ENCODE measurements around the gene HIP1.
"Not testable (repeated sequence)": the region's sequence is repeated elsewhere in the genome, so short reads cannot be mapped to it uniquely, and the experiment has no call there.

The HIP1 gene

GRCh38 chr7:75644589-75644988 is 94.2 kb downstream of the HIP1 start:
- no peak for DNase-seq (ENCODE audit: low read depth in 3 of 3)

GRCh38 chr7:75642810-75643486 is 95.8 kb downstream of the HIP1 start:
- peak; percentile 43 to 56 (median 46) for DNase-seq (ENCODE audit: low read depth in 3 of 3)

GRCh38 chr7:75640201-75640600 is 98.5 kb downstream of the HIP1 start:
- DNase-seq (ENCODE audit: low read depth in 3 of 3): no peak

- DNase-seq (ENCODE audit: low read depth in 3 of 3): no peak
Observed at GRCh38 chr7:75639886-75640190, 98.9 kb downstream of the HIP1 start.

- peak in 1 of 3 donors; percentile 11 for DNase-seq (ENCODE audit: low read depth in 3 of 3)
Observed at GRCh38 chr7:75639071-75639885, 99.5 kb downstream of the HIP1 start.

- peak in 1 of 3 donors; percentile 6 for DNase-seq (ENCODE audit: low read depth in 3 of 3)
Observed at GRCh38 chr7:75638594-75639070, 100.1 kb downstream of the HIP1 start.

- no peak for DNase-seq (ENCODE audit: low read depth in 3 of 3)
Observed at GRCh38 chr7:75637854-75638593, 100.7 kb downstream of the HIP1 start.

GRCh38 chr7:75635036-75635435 is 103.7 kb downstream of the HIP1 start:
- no peak for DNase-seq (ENCODE audit: low read depth in 3 of 3)

- DNase-seq (ENCODE audit: low read depth in 3 of 3): not testable (repeated sequence)
Observed at GRCh38 chr7:75632587-75632986, 106.2 kb downstream of the HIP1 start.

GRCh38 chr7:75631711-75632110 is 107.0 kb downstream of the HIP1 start:
- DNase-seq (ENCODE audit: low read depth in 3 of 3): no peak

- DNase-seq (ENCODE audit: low read depth in 3 of 3): no peak
Observed at GRCh38 chr7:75630549-75630948, 108.2 kb downstream of the HIP1 start.

GRCh38 chr7:75629044-75629443 is 109.7 kb downstream of the HIP1 start:
- no peak for DNase-seq (ENCODE audit: low read depth in 3 of 3)

- DNase-seq (ENCODE audit: low read depth in 3 of 3): no peak
Observed at GRCh38 chr7:75628055-75628454, 110.7 kb downstream of the HIP1 start.

GRCh38 chr7:75626954-75627353 is 111.8 kb downstream of the HIP1 start:
- DNase-seq (ENCODE audit: low read depth in 3 of 3): no peak

GRCh38 chr7:75625868-75626267 is 112.9 kb downstream of the HIP1 start:
- DNase-seq (ENCODE audit: low read depth in 3 of 3): no peak

- DNase-seq (ENCODE audit: low read depth in 3 of 3): no peak
Observed at GRCh38 chr7:75624134-75624832, 114.5 kb downstream of the HIP1 start.

GRCh38 chr7:75623390-75624133 is 115.2 kb downstream of the HIP1 start:
- DNase-seq (ENCODE audit: low read depth in 3 of 3): no peak

- no peak for DNase-seq (ENCODE audit: low read depth in 3 of 3)
Observed at GRCh38 chr7:75621124-75621523, 117.6 kb downstream of the HIP1 start.

- DNase-seq (ENCODE audit: low read depth in 3 of 3): no peak
Observed at GRCh38 chr7:75619636-75620035, 119.1 kb downstream of the HIP1 start.

GRCh38 chr7:75617634-75618234 is 121.0 kb downstream of the HIP1 start:
- no peak for DNase-seq (ENCODE audit: low read depth in 3 of 3)

Measured in stimulated activated CD4-positive, alpha-beta T cell treated with anti-CD3 and anti-CD28 coated beads, TNF-alpha, amount 100 ng/mL, for 48 hours (primary cell).